GM18951 (cell line): ENCODE measurements around the gene TMEM63C.

ENCODE experiments used
- POLR2A ChIP-seq: IDR thresholded peaks from 4 replicates; pipeline ENCODE4 v1.6.1; 2011; ENCODE audit warnings: mild to moderate bottlenecking; ENCODE audit not compliant: insufficient read length, insufficient read depth; ENCODE audit errors: extremely low read depth
- in situ Hi-C: fragments of 300-500 bp; cut with MboI; formaldehyde crosslinking; loops from one replicate; pipeline ENCODE4 v1.12.0; 2022; ENCODE audit warnings: low sequenced_read_pairs, mixed read lengths, inconsistent platforms; ENCODE audit not compliant: unreplicated experiment

TMEM63C gene

GRCh38 chr14:77181603-77182437 lies at the start of gene TMEM63C:
TSS of gene TMEM63C (plus strand) at chr14:77181798. CDS start at chr14:77218814, 37,016 bp downstream.
- in situ Hi-C loops = no loop called here
- no peak for TF ChIP-seq POLR2A

- TF ChIP-seq POLR2A = no peak
- in situ Hi-C loops = no loop called here
These were observed 49.6 kb upstream of the TMEM63C start for GRCh38 chr14:77131871-77132486.

- in situ Hi-C loops = no loop called here
- TF ChIP-seq POLR2A = no peak
These were observed 47.8 kb upstream of the TMEM63C start for GRCh38 chr14:77133720-77134338.

GRCh38 chr14:77139022-77139421 lies 42.6 kb upstream of the TMEM63C start:
- TF ChIP-seq POLR2A = no peak
- in situ Hi-C loops = no loop called here

- no peak for TF ChIP-seq POLR2A
- in situ Hi-C loops = no loop called here
These were observed 41.8 kb upstream of the TMEM63C start for GRCh38 chr14:77139540-77140358.

- in situ Hi-C loops = no loop called here
These were observed 41.0 kb upstream of the TMEM63C start for GRCh38 chr14:77140359-77141213.

GRCh38 chr14:77141214-77142004 lies 40.2 kb upstream of the TMEM63C start, which contains the start of gene ZDHHC22:
TSS of gene ZDHHC22 (minus strand) at chr14:77141791. CDS start at chr14:77139738, 2,053 bp downstream.
- in situ Hi-C loops = no loop called here
- TF ChIP-seq POLR2A = no peak

More at GRCh38 chr14:77140359-77141213, 41.0 kb upstream of the TMEM63C start:
- no peak for TF ChIP-seq POLR2A

- in situ Hi-C loops = no loop called here
- TF ChIP-seq POLR2A = no peak
These were observed 39.4 kb upstream of the TMEM63C start for GRCh38 chr14:77142005-77142800.

GRCh38 chr14:77143071-77143470 lies 38.5 kb upstream of the TMEM63C start:
- no peak for TF ChIP-seq POLR2A
- in situ Hi-C loops = no loop called here

GRCh38 chr14:77144412-77145115 lies 37.0 kb upstream of the TMEM63C start:
- in situ Hi-C loops = no loop called here
- no peak for TF ChIP-seq POLR2A
